NCI-H2107 treated with DMSO at 0.1 percent for 48 hours (cell line): ENCODE measurements around the gene UBASH3A.
"Not testable (repeated sequence)": the region's sequence is repeated elsewhere in the genome, so short reads cannot be mapped to it uniquely, and the experiment has no call there.

Experiments used
- DNase-seq: peaks from one replicate; lab custom pipeline; 2025; ENCODE audit not compliant: unreplicated experiment; lab: John Stamatoyannopoulos, UW

The UBASH3A gene

GRCh38 chr21:42390193-42390592 lies 13.5 kb upstream of the UBASH3A start:
- DNase-seq: no peak

- DNase-seq: no peak
Measured at GRCh38 chr21:42390696-42391095, 13.0 kb upstream of the UBASH3A start.

- DNase-seq: no peak
Measured at GRCh38 chr21:42391297-42391696, 12.4 kb upstream of the UBASH3A start.

DNA sequence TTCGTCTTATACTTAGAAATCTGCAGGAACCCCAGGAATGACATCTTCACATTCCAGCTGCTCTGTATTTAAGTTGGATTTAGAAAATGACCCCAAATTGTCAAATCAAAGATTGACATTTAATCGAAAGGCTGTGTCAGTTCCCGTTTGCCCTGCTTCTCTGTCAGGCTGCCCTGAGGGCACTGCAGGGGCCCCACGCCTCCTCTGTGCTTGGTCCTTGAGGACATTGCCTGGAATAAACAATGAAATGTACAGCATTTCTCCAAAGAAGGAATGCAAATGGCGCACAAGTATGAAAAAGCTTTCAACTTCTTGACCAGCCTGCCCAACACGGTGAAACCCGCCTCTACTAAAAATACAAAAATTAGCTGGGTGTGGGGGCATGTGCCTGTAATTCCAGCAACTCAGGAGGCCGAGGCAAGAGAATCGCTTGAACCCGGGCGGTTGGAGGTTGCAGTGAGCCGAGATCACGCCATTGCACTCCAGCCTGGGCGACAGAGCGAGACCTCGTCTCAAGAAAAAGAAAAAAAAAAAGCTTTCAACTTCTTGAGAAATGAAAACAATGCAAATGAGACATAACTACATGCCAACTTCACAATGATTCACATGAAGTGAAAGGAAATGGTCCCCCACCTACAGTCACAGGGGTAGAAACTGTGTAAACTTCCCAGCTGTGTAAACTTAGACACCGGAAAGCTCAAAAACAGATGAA lies 10.8 kb upstream of the UBASH3A start:
- DNase-seq: no peak

DNA sequence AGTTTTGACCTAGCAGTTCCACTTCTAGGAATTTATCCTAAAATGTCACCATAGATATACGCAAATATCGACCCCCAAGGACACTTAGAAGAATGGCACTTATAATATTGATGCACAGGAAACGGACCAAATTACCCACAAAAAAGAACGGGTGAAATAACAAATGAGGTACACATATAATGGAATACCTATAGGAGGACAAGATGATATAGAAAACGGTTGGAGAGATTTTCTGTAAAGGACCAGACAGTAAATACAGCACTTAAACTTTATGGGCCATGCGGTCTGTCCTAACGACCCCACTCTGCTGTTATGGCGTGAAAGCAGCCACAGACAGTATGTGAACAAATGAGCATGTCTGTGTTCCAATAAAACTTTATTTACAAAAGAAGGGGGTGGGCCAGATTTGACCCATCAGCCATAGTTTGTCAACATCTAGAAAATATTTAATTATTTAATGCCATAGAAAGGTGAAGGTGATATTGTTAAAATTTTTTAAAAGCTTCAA lies 10.2 kb upstream of the UBASH3A start:
- no peak for DNase-seq

- no peak for DNase-seq
Measured at GRCh38 chr21:42395302-42395701, 8.4 kb upstream of the UBASH3A start.

DNA sequence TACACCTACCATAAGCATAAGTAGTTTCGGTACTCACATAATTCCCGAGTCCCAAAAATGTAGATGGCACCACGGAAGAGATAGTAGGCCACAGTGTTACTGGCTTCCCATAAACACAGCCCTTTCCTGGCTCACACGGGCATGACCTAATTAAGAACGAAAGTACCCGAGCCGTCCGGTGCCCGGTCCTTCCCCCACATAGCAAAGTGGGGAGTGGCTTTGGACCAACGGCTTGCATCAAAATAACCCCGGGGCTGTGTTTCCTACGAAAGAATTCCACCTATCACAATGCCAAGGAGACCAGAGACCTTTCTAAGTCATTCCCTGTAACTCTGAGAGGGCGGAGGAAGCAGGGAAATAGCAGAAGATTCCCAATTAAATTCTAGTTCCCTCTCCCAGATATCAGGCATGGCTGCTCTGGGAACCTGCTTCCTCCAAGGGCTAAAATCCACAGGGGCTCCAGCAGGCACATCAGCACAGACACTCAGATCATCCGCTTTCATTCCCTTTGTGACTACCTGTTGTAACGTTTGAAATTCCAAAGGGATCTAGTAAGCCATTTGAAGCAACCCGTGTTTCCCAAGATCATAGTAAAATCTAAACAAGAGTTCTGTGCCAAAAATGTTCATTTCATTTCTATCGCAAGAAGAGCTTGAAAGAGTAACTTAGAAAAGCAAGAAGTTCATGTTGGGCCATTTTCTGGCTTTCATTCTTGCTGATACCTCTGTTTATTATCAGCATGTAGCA lies 7.6 kb upstream of the UBASH3A start, which contains the start of gene TMPRSS3:
Gene TMPRSS3 (minus strand): TSS at position 148 of the 747 bp plus-strand sequence. CDS start 635 bp downstream, outside the sequence.
- no peak for DNase-seq

- DNase-seq: peak; percentile 70
Measured at GRCh38 chr21:42396799-42397745, 6.6 kb upstream of the UBASH3A start.

DNA sequence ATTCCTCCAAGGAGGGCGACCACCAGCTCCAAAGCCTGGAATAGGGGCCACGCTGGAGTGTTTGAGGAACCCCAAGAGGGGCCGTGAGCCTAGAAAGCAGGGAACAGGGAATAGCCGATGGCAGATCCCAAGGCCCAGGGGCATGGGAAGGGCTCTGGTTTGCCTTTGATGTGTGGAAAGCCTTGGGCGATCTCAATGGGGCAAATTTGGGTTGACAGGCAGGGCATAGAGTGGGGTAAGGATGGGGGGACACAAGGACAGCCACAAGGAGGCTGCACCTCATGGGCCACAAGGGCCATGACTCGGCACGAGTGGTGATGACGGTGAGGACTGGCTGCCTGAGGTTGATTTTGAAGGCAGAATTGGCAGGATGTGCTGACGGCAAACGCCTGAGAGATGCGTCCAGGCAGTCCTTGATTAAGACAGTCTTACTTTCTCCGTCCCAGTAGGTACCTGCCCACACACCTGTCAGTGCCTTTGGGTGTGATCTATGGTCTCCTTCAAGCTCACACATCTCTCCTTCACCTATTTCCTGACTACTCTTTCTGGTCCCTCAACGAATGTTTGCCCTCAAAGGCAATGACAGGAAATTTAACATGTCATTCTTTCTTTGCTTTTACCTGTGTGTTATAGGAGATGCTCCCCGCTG lies 5.8 kb upstream of the UBASH3A start:
- no peak for DNase-seq

DNA sequence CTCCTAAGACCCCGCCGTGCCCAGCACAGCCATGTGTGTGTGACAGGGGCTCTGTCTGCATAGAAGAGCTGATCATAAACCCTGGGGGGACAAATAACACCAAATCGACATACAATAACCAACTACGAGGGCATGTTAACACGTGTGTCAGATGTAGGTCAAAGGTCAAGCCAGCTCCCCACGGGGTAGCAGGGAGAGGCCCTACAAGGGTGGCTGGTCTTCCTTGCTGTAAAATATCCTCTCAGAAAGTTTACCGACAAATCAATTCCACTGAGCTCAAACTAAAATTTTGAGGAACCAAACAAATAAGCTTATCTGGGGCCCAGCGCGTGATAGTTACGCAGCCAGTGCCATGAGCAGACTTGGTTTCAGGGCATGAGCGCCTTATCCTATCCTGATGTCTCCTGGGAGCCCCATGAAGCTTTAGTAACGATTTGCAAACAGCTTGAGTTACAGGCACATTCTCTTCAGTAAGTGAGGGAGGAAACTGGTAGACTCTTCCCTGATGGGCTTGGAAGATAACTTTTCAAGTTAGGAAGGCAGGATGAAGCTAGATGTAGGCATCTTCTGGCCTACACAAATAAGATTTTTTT lies 5.2 kb upstream of the UBASH3A start:
- DNase-seq: no peak

- DNase-seq: no peak
Measured at GRCh38 chr21:42400525-42400924, 3.2 kb upstream of the UBASH3A start.

GRCh38 chr21:42401154-42401553 lies 2.5 kb upstream of the UBASH3A start:
- DNase-seq: no peak

- DNase-seq: no peak
Measured at GRCh38 chr21:42401820-42402251, 1.9 kb upstream of the UBASH3A start.

DNA sequence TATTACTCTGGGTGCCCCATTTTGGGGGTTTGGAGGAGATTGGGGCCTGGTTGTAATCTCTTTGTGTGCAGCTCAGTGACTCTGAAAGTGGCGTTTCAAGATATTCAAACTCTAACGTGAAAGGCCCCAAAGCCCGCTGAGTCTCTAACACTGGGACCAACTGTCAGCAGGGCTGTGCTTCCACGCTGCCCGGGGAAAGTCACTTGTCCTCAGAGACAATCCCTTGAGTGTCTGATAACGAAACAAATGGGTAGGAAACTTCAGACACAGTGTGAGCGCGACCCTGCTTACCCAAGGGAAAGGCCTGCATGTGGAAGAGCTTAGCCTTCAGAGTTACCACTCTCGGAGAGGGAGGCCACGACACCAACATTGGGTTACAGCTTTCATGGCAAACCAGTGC lies 837 bp downstream of the UBASH3A start:
- DNase-seq: no peak

DNA sequence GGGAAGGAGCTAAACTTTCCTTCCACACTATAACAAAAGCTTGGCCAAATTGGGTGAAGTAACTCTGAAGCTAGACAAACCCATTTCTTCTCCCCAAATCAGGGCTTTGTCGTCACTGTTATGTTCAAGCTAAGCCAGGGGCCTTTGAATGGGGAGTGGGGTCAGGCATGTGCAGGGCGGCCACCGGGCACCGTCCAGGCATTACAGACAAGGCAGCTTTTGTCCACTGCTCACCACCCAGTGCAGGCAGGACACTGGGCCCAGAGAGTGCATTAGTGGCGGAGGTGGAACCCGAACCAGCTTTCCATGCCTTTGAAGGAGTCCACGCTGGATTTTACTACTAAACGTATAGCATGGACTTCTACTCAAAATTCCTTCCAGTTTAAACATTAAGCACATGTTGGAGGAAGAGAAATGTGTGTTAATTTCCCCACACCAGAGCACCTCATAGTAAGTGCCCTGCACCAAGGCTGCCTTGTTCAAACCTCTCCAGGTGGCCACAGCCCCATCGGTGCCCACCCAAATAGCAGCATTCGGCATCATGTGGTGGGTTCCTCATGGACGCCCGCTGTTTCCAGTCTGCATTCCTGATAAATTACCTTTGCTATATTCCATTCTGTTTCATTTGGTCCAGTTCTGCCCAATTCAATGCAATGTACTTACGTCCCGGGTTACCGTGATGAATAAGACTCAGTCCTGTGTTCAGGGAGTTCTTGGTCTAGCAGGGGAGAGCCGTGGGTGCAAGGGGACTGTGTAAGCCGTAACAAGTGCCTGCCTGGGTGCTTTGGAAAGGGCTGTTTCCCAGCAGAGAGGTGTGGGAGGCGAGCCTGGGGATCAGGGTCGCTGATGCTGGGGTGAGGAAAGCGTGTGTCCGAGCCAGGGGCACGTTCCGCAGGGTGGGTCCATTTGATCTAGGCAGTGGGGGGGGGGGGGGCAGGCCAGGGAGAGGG lies 1.6 kb downstream of the UBASH3A start:
- no peak for DNase-seq

DNA sequence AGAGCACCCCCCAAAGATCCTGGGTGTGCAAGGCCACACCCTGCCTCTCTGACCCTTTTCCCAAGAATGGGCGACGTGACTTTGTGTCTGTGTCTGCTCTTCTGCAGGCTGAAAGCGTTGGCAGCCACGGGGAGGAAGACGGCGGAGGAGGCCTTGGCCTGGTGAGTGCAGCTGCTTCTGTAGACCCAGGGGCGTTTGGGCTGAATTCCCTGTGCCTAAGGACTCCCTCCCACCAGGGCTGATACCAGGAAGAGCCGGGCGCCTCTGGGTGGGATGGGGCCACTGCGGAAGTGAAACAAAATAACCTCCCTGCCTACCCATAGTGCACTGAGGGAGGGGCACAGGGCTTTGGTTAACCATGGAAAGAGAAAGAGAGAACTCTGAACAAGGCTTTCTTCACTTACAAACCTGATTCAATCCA lies 2.5 kb downstream of the UBASH3A start:
- DNase-seq: no peak

DNA sequence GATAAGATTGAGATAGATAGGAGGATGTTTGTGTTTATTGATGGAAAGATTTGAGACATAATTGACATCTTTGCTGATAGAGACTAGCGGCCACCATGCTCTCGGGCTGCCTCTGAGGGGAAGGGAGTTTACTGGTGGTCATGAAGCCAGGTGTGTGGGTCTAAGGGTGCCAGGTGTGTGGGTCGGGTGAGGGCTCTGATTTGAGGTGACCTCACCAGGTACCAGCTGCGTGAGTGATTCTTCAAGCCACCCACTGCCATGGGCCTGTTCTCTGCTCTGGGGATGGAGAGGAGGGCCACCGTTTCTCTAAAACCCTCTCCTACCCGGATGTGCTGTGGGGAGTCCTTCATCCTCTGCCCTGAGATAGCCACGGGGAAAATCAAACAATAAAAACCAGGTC lies 3.2 kb downstream of the UBASH3A start:
- DNase-seq: no peak

DNA sequence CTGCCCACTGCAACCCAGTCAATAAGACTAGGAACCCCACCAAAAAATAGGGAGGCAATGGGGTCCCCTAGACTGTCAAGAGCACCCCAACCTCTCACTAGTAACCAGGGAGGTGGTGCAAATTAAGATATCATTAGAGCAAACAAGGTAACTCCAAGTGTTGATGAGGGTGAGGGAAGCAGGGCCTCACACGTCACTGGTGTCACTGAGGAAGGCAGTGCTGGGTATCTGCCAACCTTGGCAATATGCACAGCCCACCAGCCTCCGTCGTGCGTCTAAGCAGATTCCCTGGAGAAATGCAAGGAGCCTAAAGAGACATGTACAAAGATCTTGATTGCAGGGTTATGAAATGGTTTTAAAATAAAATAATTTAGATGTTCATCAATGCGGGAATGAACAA lies 3.8 kb downstream of the UBASH3A start:
- no peak for DNase-seq

DNA sequence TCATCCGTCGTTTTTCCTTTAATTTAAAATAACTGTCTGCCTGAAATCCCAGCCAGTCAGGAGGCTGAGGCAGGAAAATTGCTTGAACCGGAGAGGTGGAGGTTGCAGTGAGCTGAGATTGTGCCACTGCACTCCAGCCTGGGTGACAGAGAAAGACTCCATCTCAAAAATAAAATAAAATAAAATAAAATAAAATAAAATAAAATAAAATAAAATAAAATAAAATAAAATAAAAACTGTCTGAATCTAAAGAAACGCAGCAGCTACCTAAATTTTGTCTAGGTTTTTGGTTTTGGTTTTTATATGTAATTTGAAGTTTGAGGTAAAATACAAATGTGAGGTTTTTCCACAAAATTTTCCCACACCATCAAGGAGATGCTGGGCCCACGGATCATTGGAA lies 5.0 kb downstream of the UBASH3A start:
- DNase-seq: not testable (repeated sequence)
